GM19463 (cell line): ENCODE results near the gene ITPK1.
A peak's percentile ranks its signal among the peaks of the same experiment; 100 is the strongest.
"Not testable (repeated sequence)": the region's sequence is repeated elsewhere in the genome, so short reads cannot be mapped to it uniquely, and the experiment has no call there.

Experiments
- ATAC-seq: cut with Tn5 transposase; IDR thresholded peaks from one replicate; pipeline ENCODE4 v1.9.1; 2021; ENCODE audit warnings: mild to moderate bottlenecking, moderate library complexity; ENCODE audit not compliant: unreplicated experiment

The ITPK1 gene

DNA sequence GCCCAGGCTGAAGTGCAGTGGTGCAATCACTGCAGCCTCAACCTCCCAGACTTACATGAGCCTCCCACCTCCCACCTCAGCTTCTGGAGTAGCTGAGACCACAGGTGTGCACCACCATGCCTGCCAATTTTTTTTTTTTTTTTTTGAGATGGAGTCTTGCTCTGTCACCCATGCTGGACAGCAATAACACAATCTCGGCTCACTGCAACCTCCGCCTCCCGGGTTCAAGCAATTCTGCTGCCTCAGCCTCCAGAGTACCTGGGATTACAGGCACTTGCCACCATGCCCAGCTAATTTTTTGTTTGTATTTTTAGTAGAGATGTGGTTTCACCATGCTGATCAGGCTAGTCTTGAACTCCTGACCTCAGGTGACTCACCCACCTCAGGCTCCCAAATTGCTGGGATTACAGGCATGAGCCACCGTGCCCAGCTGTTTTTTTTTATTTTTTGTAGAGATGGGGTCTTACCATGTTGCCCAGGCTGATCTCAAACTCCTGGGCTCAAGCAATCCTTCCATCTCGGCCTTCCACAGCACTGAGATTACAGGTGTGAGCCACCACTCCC, 15.6 kb upstream of the ITPK1 start:
- not testable (repeated sequence) for ATAC-seq

- no peak for ATAC-seq
Observed at GRCh38 chr14:93128725-93129459, 13.2 kb upstream of the ITPK1 start.

DNA sequence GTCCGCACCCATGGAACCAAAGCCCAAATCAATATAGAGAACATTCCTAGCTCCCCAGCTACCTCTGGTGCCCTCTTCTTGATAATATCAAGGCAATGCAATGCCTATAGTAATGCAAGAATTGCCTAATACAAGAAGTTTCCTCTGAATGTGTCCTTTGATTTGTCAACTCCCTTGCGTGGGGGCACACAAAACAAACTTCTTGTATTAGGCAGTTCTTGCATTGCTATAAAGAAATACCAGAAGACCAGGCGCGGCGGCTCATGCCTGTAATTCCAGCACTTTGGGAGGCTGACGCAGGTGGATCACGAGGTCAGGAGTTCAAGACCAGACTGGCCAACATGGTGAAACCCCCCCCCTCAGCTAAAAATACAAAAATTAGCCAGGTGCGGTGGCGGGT, 10.4 kb upstream of the ITPK1 start:
- no peak for ATAC-seq

DNA sequence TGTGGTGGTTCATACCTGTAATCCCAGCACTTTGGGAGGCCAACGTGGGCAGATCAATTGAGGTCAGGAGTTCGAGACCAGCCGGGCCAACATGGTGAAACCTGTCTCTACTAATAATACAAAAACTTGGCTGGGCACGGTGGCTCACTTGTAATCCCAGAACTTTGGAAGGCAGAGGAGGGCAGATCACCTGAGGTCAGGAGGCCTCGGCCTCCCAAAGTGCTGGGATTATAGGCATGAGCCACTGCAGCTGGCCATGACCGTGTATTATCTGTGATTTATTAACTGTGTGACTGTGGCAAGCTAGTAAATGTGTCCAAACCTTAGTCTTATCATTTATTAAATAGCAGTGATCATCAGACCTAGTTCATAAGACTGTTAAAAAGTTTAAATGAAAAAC, 7.1 kb upstream of the ITPK1 start:
- no peak for ATAC-seq

GRCh38 chr14:93121030-93121834, 5.5 kb upstream of the ITPK1 start:
- ATAC-seq = no peak

DNA sequence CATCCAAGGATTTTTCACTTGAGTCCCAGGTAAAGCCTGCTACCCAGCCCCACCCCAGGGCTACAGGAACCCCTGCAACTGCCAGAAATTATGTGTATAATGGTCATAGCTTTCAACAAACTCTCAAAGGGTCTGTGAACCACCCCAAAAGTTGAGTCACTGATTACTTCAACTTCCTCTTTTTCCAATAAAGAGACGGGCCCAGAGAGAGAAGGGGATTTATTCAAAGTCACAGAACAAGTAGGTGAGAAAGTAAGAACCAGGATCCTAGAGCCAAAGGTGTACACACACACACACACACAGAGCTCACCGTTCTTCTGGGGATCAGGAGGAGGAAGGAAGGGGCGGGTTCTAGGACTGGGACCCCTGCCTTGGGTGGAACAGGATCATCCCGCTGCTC, 4.8 kb upstream of the ITPK1 start:
- ATAC-seq = no peak

GRCh38 chr14:93116676-93117200, 1.0 kb upstream of the ITPK1 start:
- ATAC-seq = no peak

- peak; percentile 79 for ATAC-seq
Observed at GRCh38 chr14:93115069-93115820, 480 bp downstream of the ITPK1 start.

- ATAC-seq = no peak
Observed at GRCh38 chr14:93114713-93115068, 1.0 kb downstream of the ITPK1 start.

- ATAC-seq = no peak
Observed at GRCh38 chr14:93114068-93114710, 1.5 kb downstream of the ITPK1 start.

DNA sequence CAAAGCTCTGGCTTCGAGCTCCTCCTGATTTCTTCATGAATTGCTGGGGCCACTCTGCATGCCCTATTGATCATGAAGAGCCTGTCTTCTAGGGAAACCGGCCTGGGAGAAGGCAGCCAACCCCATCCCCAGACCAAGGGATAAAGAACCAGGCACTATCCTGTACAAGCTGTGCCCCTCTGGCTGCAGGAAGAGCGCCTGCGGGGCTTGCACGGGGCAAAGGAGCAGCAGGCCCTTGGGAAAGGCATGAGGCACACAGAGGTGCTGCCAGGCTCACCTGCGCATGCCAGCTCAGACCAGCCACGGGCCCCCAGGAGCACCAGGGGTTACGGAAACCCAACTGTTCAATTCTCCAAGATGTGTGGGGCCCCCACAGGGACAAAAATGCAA, 2.1 kb downstream of the ITPK1 start:
- ATAC-seq = no peak

GRCh38 chr14:93112891-93113677, 2.6 kb downstream of the ITPK1 start:
- peak; percentile 23 for ATAC-seq

DNA sequence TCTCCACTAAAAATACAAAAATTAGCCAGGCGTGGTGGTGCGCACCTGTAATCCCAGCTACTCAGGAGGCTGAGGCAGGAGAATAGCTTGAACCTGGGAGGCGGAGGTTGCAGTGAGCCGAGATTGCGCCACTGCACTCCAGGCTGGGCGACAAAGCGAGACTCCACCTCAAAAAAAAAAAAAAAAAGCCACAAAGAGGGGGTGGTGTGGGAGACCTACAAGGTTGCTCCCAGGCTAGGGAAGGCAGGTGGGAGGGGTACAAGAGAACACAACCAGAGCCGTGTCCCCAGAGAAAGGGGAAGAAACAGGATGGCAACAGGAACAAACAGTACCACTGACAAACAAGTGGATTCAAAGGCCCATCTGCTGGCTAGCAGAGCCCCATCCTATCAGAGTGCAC, 4.2 kb downstream of the ITPK1 start:
- not testable (repeated sequence) for ATAC-seq

DNA sequence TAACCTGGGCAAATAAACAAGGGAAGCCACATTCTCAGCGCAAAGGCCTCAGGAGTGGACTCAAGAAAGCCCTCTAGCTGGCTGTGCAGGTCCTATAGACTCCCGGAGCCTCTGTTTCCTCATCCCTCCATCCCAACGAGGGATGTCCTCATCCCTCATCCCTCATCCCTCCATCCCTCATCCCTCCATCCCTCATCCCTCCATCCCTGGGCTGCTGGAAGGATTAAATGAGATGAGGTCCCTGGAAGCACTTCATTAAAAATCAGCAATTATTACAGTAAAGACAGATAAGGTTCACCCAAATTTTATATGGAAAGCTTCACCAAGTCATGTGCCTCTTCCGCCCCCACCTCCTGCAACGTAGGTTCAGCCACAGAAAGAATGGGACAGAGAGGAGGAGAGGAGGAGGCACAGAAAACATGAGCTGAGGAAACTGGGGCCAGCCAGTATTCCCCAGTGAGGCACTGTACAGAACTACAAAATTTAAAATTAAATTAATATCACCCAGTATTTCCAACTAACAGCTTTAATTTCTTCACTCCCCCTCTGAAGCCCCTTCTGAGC, 4.8 kb downstream of the ITPK1 start:
- ATAC-seq = no peak

DNA sequence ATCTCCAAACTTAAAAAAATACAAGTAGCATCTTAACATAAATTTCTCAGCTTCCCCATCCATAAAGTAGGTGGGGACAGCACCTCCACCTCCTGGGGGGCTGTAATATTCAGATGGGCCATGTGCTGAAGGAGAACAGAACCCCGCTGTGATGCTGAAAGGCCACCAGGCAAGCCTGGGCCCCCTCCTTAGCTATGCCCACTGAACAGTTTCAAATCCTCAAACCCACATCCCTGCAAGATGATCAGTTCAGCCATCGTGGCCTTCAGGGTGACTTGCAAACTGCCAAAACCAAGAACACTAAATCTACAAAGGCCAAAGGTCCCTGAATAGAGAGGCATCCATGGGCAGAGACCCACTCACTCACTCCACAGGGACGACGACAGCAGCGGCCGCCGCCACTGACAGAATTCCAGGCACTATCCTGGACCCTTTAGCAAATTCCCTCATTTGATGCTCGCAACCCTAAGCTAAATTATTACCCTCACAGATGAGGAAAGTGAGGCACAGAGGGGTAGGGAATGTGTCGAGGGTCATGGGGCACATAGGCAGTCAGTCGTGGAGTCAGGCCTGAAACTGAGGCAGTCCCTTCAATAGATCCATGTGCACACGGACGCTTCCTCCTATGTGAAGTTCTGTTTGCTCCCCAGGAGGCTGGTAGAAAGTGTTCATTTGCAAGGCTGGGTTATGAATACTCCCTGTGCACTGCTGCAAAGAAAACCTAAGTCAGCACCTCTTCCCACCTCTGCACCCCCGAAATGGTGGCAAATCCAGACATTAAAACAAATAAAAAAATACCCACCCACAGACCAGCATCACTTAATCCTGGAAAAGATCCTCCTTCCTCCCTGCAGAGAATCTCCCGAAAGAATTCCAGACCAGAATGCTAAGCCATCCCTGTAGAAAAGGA, 5.9 kb downstream of the ITPK1 start:
- ATAC-seq = no peak

DNA sequence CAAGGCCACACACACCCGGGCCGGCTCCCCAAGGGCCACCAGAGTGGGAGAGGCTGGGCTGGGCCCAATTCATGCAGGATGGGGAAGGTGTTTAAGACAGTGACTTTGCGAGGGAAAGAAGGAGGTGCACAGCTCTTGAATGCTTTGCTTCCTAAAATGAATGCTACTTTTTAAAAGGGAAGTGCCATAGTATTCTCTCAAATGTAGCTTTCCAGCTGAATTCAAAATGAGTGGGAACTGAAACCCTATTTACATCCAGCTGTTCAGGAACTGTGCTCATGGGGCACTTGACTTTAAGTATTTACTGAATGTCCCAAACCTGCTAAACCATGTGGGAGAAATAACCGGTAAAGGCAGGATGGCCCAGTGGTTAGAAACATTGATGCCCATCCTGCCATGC, 7.6 kb downstream of the ITPK1 start:
- ATAC-seq = no peak

DNA sequence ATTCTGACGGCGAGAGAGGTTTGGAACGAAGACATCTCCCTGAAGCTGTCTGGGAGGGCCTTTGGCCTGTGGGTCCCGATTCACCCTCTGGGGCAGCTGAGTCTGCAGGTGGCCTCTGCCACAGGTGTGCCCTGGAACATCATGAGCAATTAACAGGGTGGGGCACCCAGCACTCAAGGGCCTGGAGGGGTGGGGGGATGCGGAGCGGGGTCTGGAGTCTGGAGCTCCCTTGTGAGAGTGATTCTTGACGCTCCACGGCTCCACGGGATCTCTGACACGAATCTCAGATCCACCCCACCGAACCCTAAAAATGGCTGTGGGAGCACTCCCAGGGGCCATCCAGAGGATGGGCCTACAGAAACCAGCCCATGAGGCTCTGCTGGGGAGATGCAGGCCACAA, 8.3 kb downstream of the ITPK1 start:
- ATAC-seq = no peak

GRCh38 chr14:93106541-93107156, 9.1 kb downstream of the ITPK1 start:
- no peak for ATAC-seq
